ENCODE data around the gene NOP14.

DNA sequence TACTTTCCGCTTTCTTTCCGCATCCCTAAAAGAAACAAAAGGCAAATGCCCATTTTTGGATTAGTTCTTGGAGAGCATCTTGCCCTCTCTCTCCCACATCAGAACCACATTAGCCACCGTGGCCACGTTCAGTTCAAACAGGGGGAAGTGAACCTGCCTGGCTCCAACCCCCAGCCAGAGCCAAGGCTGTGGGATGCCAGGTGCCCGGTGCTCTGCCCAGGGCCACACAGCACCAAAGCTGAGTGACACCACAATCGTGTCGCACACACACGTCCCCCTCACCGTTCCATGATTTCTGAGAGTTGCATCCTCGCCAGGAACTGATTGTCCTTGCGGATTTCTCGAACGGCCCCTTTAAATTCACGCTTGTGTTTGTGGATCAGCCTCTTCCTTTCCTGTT, 24.3 kb downstream of the NOP14 start:
- TF ChIP-seq EZH2 (IDR thresholded peaks at IDR 0.05; ENCODE audit: borderline replicate concordance, insufficient read depth, low read depth, low read length, poor library complexity, severe bottlenecking) = no peak
- TF ChIP-seq, protein P1, sequence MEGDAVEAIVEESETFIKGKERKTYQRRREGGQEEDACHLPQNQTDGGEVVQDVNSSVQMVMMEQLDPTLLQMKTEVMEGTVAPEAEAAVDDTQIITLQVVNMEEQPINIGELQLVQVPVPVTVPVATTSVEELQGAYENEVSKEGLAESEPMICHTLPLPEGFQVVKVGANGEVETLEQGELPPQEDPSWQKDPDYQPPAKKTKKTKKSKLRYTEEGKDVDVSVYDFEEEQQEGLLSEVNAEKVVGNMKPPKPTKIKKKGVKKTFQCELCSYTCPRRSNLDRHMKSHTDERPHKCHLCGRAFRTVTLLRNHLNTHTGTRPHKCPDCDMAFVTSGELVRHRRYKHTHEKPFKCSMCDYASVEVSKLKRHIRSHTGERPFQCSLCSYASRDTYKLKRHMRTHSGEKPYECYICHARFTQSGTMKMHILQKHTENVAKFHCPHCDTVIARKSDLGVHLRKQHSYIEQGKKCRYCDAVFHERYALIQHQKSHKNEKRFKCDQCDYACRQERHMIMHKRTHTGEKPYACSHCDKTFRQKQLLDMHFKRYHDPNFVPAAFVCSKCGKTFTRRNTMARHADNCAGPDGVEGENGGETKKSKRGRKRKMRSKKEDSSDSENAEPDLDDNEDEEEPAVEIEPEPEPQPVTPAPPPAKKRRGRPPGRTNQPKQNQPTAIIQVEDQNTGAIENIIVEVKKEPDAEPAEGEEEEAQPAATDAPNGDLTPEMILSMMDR (IDR thresholded peaks at IDR 0.05) = no peak
